ENCODE data around the gene WDR1.

DNA sequence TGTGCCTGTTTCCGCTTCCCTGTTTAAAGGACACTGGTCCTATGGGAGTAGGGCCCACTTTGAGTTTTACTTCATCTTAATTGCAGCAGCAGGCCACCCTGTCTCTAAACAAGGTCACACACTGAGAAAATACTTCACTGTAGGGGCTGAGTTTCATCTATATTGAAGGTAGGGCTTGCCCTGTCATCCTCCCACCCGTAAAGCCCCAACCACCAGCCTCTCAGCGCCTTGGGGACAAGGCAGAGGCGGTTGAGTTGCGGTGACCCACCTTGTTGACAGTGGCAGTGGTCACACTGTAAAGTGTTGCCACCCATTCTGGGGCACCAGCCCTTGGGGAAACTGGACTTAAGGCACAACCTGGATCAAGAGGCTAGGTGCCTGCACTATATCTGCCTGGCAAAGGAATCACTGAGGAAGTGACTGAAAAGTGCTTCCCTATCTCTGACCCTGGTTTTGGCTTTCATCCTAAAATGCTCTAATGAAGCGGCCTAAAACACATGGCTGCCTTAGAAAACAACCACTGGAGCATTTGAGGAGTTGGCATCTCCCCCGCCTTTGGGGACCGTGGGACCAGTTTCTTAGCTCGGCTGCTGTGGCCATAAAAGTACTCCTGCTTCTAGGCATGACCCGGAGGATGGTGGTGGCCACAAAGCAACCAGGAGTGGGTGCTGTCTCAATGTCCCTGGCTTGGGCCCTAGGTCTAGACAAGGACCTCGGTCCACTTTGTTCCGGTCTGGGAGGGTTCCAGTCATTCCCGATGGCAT lies 7.8 kb upstream of the WDR1 start:
- TF ChIP-seq ESRRA (IDR thresholded peaks at IDR 0.05; ENCODE audit: borderline replicate concordance, low read length) = no peak
- TF ChIP-seq RAD21 (conservative IDR thresholded peaks at IDR 0.05 in 1 of 2, IDR thresholded peaks at IDR 0.05 in 1 of 2) = no peak
- TF ChIP-seq, protein P1, sequence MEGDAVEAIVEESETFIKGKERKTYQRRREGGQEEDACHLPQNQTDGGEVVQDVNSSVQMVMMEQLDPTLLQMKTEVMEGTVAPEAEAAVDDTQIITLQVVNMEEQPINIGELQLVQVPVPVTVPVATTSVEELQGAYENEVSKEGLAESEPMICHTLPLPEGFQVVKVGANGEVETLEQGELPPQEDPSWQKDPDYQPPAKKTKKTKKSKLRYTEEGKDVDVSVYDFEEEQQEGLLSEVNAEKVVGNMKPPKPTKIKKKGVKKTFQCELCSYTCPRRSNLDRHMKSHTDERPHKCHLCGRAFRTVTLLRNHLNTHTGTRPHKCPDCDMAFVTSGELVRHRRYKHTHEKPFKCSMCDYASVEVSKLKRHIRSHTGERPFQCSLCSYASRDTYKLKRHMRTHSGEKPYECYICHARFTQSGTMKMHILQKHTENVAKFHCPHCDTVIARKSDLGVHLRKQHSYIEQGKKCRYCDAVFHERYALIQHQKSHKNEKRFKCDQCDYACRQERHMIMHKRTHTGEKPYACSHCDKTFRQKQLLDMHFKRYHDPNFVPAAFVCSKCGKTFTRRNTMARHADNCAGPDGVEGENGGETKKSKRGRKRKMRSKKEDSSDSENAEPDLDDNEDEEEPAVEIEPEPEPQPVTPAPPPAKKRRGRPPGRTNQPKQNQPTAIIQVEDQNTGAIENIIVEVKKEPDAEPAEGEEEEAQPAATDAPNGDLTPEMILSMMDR (IDR thresholded peaks at IDR 0.05) = no peak
- TF ChIP-seq NR3C1 (IDR thresholded peaks at IDR 0.05) = no peak
- no peak for TF ChIP-seq MAFK (IDR thresholded peaks at IDR 0.05; ENCODE audit: partially characterized antibody)
- TF ChIP-seq CEBPB (IDR thresholded peaks at IDR 0.05) = no peak
